PC-9 (cell line): Measurements from ENCODE around the gene OR7D2. TPM values are rescaled to one million over a fixed set of nuclear protein-coding genes. Genes with fewer than 3 reads are reported as not detected.

Source experiments
- BruUV-seq: library from RNA; stranded (reverse); fragments of 400-500 nt; replicated peaks from 2 replicates; lab custom pipeline; 2021; lab: Mats Ljungman, UMichigan
- CTCF ChIA-PET: fragments of 300-600 bp; sonication (Branson Sonifier 250); formaldehyde crosslinking; loops from one replicate; lab custom pipeline; 2022; ENCODE audit warnings: antibody characterized with exemption; lab: Charles Lee
- POLR2A ChIA-PET: fragments of 300-600 bp; sonication (Branson Sonifier 250); formaldehyde crosslinking; loops from one replicate; lab custom pipeline; 2022; ENCODE audit warnings: antibody characterized with exemption; ENCODE audit not compliant: unreplicated experiment; lab: Charles Lee
- DNase-seq, 2 experiments: peaks; one replicate each; pipeline versions ENCODE4 v3.0.0 to v3.0.0-alpha.2; 2015 to 2022; ENCODE audit warnings: mixed read lengths in 1 of 2
- H2AFZ ChIP-seq: fragments of 200-600 bp; sonication (generic); 2 replicates; pipeline ENCODE4 v1.8.1; 2017; ENCODE audit warnings: antibody characterized with exemption
- H3F3A ChIP-seq: fragments of 200-600 bp; sonication (generic); 2 replicates; pipeline ENCODE4 v1.8.1; 2017; ENCODE audit warnings: antibody characterized with exemption, mild to moderate bottlenecking, low read depth; ENCODE audit not compliant: insufficient read depth
- H3K27ac ChIP-seq: fragments of 200-600 bp; sonication (generic); 2 replicates; pipeline ENCODE4 v1.6.1; 2016; ENCODE audit warnings: mixed run types
- H3K27me3 ChIP-seq: fragments of 200-600 bp; sonication (generic); 2 replicates; pipeline ENCODE4 v1.6.1; 2016; ENCODE audit warnings: low read depth, mixed run types; ENCODE audit not compliant: insufficient read depth
- H3K36me3 ChIP-seq: fragments of 200-600 bp; sonication (generic); 2 replicates; pipeline ENCODE4 v1.6.1; 2016; ENCODE audit warnings: low read depth, mixed run types
- H3K4me1 ChIP-seq: fragments of 200-600 bp; sonication (generic); replicated peaks from 2 replicates; pipeline ENCODE4 v1.6.1; 2016; ENCODE audit warnings: mixed run types; ENCODE audit not compliant: insufficient read depth
- H3K4me2 ChIP-seq: fragments of 200-600 bp; sonication (generic); 2 replicates; pipeline ENCODE4 v1.6.1; 2017; ENCODE audit warnings: mixed run types
- H3K4me3 ChIP-seq: fragments of 200-600 bp; sonication (generic); 2 replicates; pipeline ENCODE4 v1.6.1; 2016; ENCODE audit warnings: mixed run types
- H3K79me2 ChIP-seq: fragments of 200-600 bp; sonication (generic); 2 replicates; pipeline ENCODE4 v1.6.1; 2017; ENCODE audit warnings: low read depth, mixed run types
- H3K9me2 ChIP-seq: fragments of 200-600 bp; sonication (generic); 2 replicates; pipeline ENCODE4 v1.8.1; 2017; ENCODE audit warnings: mild to moderate bottlenecking; ENCODE audit not compliant: insufficient read depth
- H3K9me3 ChIP-seq: fragments of 200-600 bp; sonication (generic); 2 replicates; pipeline ENCODE4 v1.8.1; 2016; ENCODE audit warnings: low read depth; ENCODE audit not compliant: insufficient read depth
- H4K20me1 ChIP-seq: fragments of 200-600 bp; sonication (generic); 2 replicates; pipeline ENCODE4 v1.8.1; 2017; ENCODE audit not compliant: insufficient read depth
- EZH2 ChIP-seq: fragments of 200-600 bp; sonication (generic); IDR thresholded peaks from 2 replicates; pipeline ENCODE4 v1.8.0; 2017; ENCODE audit warnings: antibody characterized with exemption, low read depth
- intact Hi-C: fragments of 100-400 bp; cut with micrococcal nuclease; formaldehyde crosslinking; loops from one replicate; pipeline ENCODE4 v1.10.0; 2022; ENCODE audit not compliant: unreplicated experiment
- total RNA-seq: library from RNA; stranded (reverse); gene quantifications from 2 replicates; pipeline ENCODE4 v1.2.3, GENCODE V29; 2021
- TF ChIP-seq, protein P1 (sequence below): fragments of 200-600 bp; sonication (generic); conservative IDR thresholded peaks from 2 replicates; pipeline ENCODE4 v1.6.1; 2017; ENCODE audit warnings: mixed run types, antibody characterized with exemption, mild to moderate bottlenecking, moderate library complexity

The OR7D2 gene
- total RNA-seq, 1 experiment from 2014 or later = not detected

DNA sequence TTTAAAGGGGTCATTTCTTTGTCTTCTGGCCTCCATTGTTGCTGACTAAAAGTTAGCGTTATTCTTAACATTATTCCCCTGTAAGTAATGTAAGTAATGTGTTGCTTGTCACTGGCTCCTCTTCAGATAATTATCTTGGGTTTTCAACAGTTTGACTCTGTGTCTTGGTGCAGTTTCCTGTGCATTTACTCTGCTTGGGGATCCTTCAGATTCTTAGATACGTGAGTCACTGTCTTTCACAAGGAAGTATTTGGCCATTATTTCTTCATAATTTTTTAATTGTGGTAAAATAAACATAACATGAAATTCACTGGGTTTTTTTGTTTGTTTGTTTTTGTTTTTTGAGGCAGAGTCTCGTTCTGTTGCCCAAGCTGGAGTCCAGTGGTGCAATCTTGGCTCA lies 13.5 kb upstream of the OR7D2 start:
- H3K4me1 ChIP-seq = no peaks in the 10 kb centered on the region
- no TSS peak for BruUV-seq
- H3K4me3 ChIP-seq = no peak overlapping the region
- DNase-seq = peak in 1 of 2 experiments; percentile 44
- H3K27ac ChIP-seq = no peak overlapping the region
- H4K20me1 ChIP-seq = no peaks in the 10 kb centered on the region
- CTCF ChIA-PET = no interaction called here
- POLR2A ChIA-PET = no interaction called here
- intact Hi-C loops = no loop called here
- no peak overlapping the region for H3K4me2 ChIP-seq
- TF ChIP-seq EZH2 = no peak
- TF ChIP-seq, protein P1, sequence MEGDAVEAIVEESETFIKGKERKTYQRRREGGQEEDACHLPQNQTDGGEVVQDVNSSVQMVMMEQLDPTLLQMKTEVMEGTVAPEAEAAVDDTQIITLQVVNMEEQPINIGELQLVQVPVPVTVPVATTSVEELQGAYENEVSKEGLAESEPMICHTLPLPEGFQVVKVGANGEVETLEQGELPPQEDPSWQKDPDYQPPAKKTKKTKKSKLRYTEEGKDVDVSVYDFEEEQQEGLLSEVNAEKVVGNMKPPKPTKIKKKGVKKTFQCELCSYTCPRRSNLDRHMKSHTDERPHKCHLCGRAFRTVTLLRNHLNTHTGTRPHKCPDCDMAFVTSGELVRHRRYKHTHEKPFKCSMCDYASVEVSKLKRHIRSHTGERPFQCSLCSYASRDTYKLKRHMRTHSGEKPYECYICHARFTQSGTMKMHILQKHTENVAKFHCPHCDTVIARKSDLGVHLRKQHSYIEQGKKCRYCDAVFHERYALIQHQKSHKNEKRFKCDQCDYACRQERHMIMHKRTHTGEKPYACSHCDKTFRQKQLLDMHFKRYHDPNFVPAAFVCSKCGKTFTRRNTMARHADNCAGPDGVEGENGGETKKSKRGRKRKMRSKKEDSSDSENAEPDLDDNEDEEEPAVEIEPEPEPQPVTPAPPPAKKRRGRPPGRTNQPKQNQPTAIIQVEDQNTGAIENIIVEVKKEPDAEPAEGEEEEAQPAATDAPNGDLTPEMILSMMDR = no peak
- no peaks in the 10 kb centered on the region for H3K27me3 ChIP-seq
- peaks cover 11% of the 10 kb centered on the region; the same call in 1 of the 2 replicates for H3F3A ChIP-seq
- no peaks in the 10 kb centered on the region for H3K9me2 ChIP-seq
- H3K79me2 ChIP-seq = no peaks in the 10 kb centered on the region
- peaks cover 33% of the 10 kb centered on the region for H3K9me3 ChIP-seq
- H2AFZ ChIP-seq = no peak overlapping the region
- peaks cover 33% of the 10 kb centered on the region for H3K36me3 ChIP-seq

DNA sequence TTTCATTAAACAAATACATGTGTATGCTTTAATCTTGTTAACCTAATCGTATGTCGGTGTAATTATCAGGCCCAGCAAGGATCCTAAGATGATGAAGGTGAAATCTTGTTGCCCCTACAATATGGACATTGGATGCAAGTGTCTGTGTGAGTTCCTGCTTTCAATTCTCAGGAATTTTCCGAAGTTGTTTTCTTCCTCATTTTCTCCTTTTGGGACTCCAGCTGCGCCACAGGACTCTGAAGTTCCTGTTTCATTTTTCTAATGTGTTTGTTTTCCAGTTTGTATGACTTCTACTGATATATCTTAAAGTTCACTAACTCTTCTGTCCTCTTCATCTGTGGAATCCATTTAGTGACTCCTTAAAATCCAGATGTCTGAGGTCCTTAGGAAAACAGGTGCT lies 11.9 kb upstream of the OR7D2 start:
- no peaks in the 10 kb centered on the region for H3K79me2 ChIP-seq
- no peak overlapping the region for H3K4me3 ChIP-seq
- intact Hi-C loops = no loop called here
- peaks cover 17% of the 10 kb centered on the region for H3K36me3 ChIP-seq
- no peak overlapping the region for H2AFZ ChIP-seq
- POLR2A ChIA-PET = no interaction called here
- CTCF ChIA-PET = no interaction called here
- H3K9me3 ChIP-seq = peaks cover 17% of the 10 kb centered on the region; the same call in 1 of the 2 replicates
- H3K27me3 ChIP-seq = no peaks in the 10 kb centered on the region
- H3F3A ChIP-seq = no peaks in the 10 kb centered on the region; the same call in 1 of the 2 replicates
- no peaks in the 10 kb centered on the region for H4K20me1 ChIP-seq
- no peak overlapping the region for H3K4me2 ChIP-seq
- TF ChIP-seq, protein P1 = no peak
- TF ChIP-seq EZH2 = no peak
- no peaks in the 10 kb centered on the region for H3K4me1 ChIP-seq
- H3K9me2 ChIP-seq = no peaks in the 10 kb centered on the region
- BruUV-seq = no TSS peak
- H3K27ac ChIP-seq = no peak overlapping the region
- DNase-seq = no peak

DNA sequence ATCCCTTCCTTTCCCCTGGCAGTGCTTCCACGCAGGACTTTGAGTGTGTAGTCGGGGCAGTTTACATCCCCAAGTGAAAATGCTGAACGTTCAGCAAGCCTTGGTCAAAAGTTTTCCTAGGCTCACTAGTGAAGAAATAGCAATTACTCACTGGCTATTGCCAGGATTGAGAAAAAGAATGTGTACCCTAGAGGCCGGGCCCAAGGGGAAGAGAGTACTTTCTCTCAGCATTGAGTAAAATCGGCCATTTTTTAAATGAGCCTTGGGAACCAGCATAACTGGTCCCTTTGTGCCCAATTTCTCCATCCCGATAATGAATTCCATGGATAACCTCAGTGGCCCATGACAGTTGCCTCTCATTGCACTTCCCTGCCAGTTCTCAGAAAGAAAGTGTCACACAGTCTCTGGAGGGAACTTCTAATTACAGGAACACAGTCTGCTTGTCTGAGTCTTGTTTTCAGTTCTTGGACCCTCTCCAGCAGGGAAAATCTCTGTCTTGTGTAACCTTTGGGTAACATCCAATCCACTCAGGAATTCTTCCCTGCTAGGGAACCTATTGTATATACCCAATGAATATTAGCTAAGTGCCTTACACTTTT lies 7.3 kb upstream of the OR7D2 start:
- Histone ChIP-seq H3K9me3 (0 out of 2 replicates have a peak, but pooled peaks cover 7% of the 10 kb centered on the region), H2AFZ (no peak overlapping the region), H3K36me3 (no peaks in the 10 kb centered on the region), H3K4me2 (no peak overlapping the region), H4K20me1 (no peaks in the 10 kb centered on the region), H3F3A (no peaks in the 10 kb centered on the region), H3K27me3 (0 out of 2 replicates have a peak, but pooled peaks cover 6% of the 10 kb centered on the region), H3K4me3 (no peak overlapping the region), H3K27ac (no peak overlapping the region), H3K4me1 (no peaks in the 10 kb centered on the region), H3K9me2 (no peaks in the 10 kb centered on the region), H3K79me2 (no peaks in the 10 kb centered on the region)
- no TSS peak for BruUV-seq
- DNase-seq = no peak
- TF ChIP-seq, protein P1 = no peak
- no peak for TF ChIP-seq EZH2
- CTCF ChIA-PET = no interaction called here
- POLR2A ChIA-PET = no interaction called here
- intact Hi-C loops = no loop called here
